Heart left ventricle (tissue), 13 donors: Measurements from ENCODE around the gene KRTAP5-8.

ENCODE experiments used
- CTCF ChIP-seq, 12 donors: fragments of 200-600 bp; sonication (generic) in 4 of 12; IDR thresholded peaks; one replicate each; pipeline versions ENCODE4 v1.5.0 to v1.8.0; 2018 to 2022; ENCODE audit warnings: antibody characterized with exemption in 12 of 12, mild to moderate bottlenecking in 5 of 12
- POLR2A ChIP-seq, 2 donors: fragments of 450-650 bp; IDR thresholded peaks; one replicate each; pipeline ENCODE4 v1.6.1; 2017; ENCODE audit warnings: antibody characterized with exemption in 2 of 2, mild to moderate bottlenecking in 2 of 2, moderate library complexity in 2 of 2
- donor health status: ischemic (EF 13 %, LVEDD 7.1; RV severe dilation, severe dysfunction).
- donor health status: DM: no; HTN: yes; CAD: no.
- donor health status: DM: no; HTN: no; CAD: no.
- donor health status: ischemic (EF 25% LVEDD 6.9; RV normal size, moderate dysfunction).
- donor health status: ischemic (EF 25% LVEDD 5.7; RV mildly dilated, moderate dysfunction).
- donor health status: ischemic (EF 35%, LVEDD 5.7; RV mildly dilated, moderate dysfunction).
- donor health status: nonischemic (EF 11% LVEDD 7.7; RV severe dilation, severe dysfunction).
- donor health status: DM: yes; HTN: yes; CAD: no.
- donor health status: PGD.
- donor health status: ischemic (EF 29% LVEDD 5.4; RV normal size, mild dysfunction).
- donor health status: nonischemic (EF 23%, LVEDD 6.1; RV moderate dilation, normal function).

GRCh38 chr11:71572811-71573210 lies 35.0 kb downstream of the KRTAP5-8 start:
- TF ChIP-seq CTCF (IDR thresholded peaks at IDR 0.05), result no peak
- TF ChIP-seq POLR2A (IDR thresholded peaks at IDR 0.05), result no peak
